PC-3 (cell line): ENCODE results near the gene B3GNT2.

Experiments used
- EZH2 ChIP-seq: fragments of 300-600 bp; sonication (generic); IDR thresholded peaks from one replicate; pipeline ENCODE4 v1.6.1; 2017; ENCODE audit warnings: antibody characterized with exemption, mild to moderate bottlenecking, low read length; ENCODE audit not compliant: unreplicated experiment
- TF ChIP-seq, protein P1 (sequence below): fragments of 300-600 bp; sonication (generic); conservative IDR thresholded peaks from 2 replicates; pipeline ENCODE4 v1.5.1; 2017; ENCODE audit warnings: antibody characterized with exemption, low read depth, mild to moderate bottlenecking, low read length

GRCh38 chr2:62207491-62207890 lies 11.6 kb downstream of the B3GNT2 start:
- TF ChIP-seq, protein P1, sequence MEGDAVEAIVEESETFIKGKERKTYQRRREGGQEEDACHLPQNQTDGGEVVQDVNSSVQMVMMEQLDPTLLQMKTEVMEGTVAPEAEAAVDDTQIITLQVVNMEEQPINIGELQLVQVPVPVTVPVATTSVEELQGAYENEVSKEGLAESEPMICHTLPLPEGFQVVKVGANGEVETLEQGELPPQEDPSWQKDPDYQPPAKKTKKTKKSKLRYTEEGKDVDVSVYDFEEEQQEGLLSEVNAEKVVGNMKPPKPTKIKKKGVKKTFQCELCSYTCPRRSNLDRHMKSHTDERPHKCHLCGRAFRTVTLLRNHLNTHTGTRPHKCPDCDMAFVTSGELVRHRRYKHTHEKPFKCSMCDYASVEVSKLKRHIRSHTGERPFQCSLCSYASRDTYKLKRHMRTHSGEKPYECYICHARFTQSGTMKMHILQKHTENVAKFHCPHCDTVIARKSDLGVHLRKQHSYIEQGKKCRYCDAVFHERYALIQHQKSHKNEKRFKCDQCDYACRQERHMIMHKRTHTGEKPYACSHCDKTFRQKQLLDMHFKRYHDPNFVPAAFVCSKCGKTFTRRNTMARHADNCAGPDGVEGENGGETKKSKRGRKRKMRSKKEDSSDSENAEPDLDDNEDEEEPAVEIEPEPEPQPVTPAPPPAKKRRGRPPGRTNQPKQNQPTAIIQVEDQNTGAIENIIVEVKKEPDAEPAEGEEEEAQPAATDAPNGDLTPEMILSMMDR = no peak
- no peak for TF ChIP-seq EZH2
